Heart left ventricle (tissue), 16 donors: ENCODE data around the gene ITPK1. TPM values are rescaled to one million over a fixed set of nuclear protein-coding genes. Genes with fewer than 3 reads are reported as not detected.

Experiments used
- ATAC-seq, 4 donors: fragments of 200-7000 bp; cut with Tn5 transposase; one replicate each; pipeline ENCODE4 v1.9.1; 2020 to 2022; ENCODE audit warnings: moderate library complexity in 4 of 4, mild to moderate bottlenecking in 3 of 4, moderate number of reproducible peaks in 1 of 4
- DNase-seq, 5 donors: peaks; one replicate each; pipeline ENCODE4 v3.0.0-alpha.2; 2020
- H3K27ac ChIP-seq, 12 donors: fragments of 200-600 bp; sonication (generic) in 4 of 12; one replicate each; pipeline versions ENCODE4 v1.5.0 to v1.8.0; 2016 to 2022; ENCODE audit warnings: mild to moderate bottlenecking in 2 of 12
- H3K27me3 ChIP-seq, 9 donors: fragments of 200-600 bp; sonication (generic) in 2 of 9; one replicate each; pipeline versions ENCODE4 v1.5.1 to v1.8.0; 2016 to 2022; ENCODE audit warnings: mild to moderate bottlenecking in 3 of 9
- H3K36me3 ChIP-seq, 9 donors: fragments of 200-600 bp; sonication (generic) in 2 of 9; one replicate each; pipeline versions ENCODE4 v1.5.0 to v1.8.0; 2018 to 2022; ENCODE audit warnings: mild to moderate bottlenecking in 2 of 9
- H3K4me1 ChIP-seq, 12 donors: fragments of 200-600 bp; sonication (generic) in 4 of 12; one replicate each; pipeline versions ENCODE4 v1.5.0 to v1.8.0; 2016 to 2022; ENCODE audit warnings: mild to moderate bottlenecking in 3 of 12
- H3K4me3 ChIP-seq, 12 donors: fragments of 200-600 bp; sonication (generic) in 4 of 12; one replicate each; pipeline versions ENCODE4 v1.5.0 to v1.8.0; 2017 to 2022; ENCODE audit warnings: mild to moderate bottlenecking in 9 of 12, moderate library complexity in 4 of 12
- H3K9me3 ChIP-seq, 12 donors: fragments of 200-600 bp; sonication (generic) in 4 of 12; one replicate each; pipeline versions ENCODE4 v1.5.0 to v1.8.0; 2016 to 2022; ENCODE audit warnings: mild to moderate bottlenecking in 1 of 12
- POLR2A ChIP-seq, 2 donors: fragments of 450-650 bp; IDR thresholded peaks; one replicate each; pipeline ENCODE4 v1.6.1; 2017; ENCODE audit warnings: antibody characterized with exemption in 2 of 2, mild to moderate bottlenecking in 2 of 2, moderate library complexity in 2 of 2
- WGBS, 4 donors: extraction: QIAGEN DNeasy Blood & Tissue Kit in 2 of 4; methylation state at CpG; one replicate each; pipeline versions ENCODE4 v1.1.5 to v1.1.7; 2013 to 2018; 5-methylcytosine and 5-hydroxymethylcytosine counted together
- intact Hi-C, 10 donors: fragments of 100-400 bp; cut with DNase I; formaldehyde crosslinking; loops; one replicate each; pipeline versions ENCODE4 v1.11.1 to v1.14.2; 2022
- long read RNA-seq, 3 donors: library from polyadenylated mRNA; unstranded; transcript quantifications; one replicate each; pipeline ENCODE4 v2.0.0, GENCODE V29; 2020 to 2021
- polyA plus RNA-seq, 2 donors: library from polyadenylated mRNA; stranded (reverse); fragments of 200-250 nt; gene quantifications; one replicate each; pipeline ENCODE4 v1.2.3, GENCODE V29; 2013
- total RNA-seq, 9 donors: library from RNA; depleted of rRNA in 2 of 9; stranded (reverse); fragments of >200 nt in 2 of 9; fragmentation: NEBNext Ultra II Directional in 3 of 9; extraction: Animal tissue kit (Norgen Biotek cat#: 25700) in 3 of 9; gene quantifications; one replicate each; pipeline versions ENCODE4 v1.1.0 to v1.2.4, GENCODE V29; 2016 to 2023
- TF ChIP-seq, protein P1 (sequence below), 12 donors: fragments of 200-600 bp; sonication (generic) in 4 of 12; IDR thresholded peaks; one replicate each; pipeline versions ENCODE4 v1.5.0 to v1.8.0; 2018 to 2022; ENCODE audit warnings: antibody characterized with exemption in 12 of 12, mild to moderate bottlenecking in 5 of 12
- donor health status: ischemic (EF 13 %, LVEDD 7.1; RV severe dilation, severe dysfunction).
- donor health status: healthy with polysubstance abuse.
- donor health status: DM: no; HTN: yes; CAD: no.
- donor health status: DM: no; HTN: no; CAD: no.
- donor health status: ischemic (EF 25% LVEDD 6.9; RV normal size, moderate dysfunction).
- donor health status: ischemic (EF 25% LVEDD 5.7; RV mildly dilated, moderate dysfunction).
- donor health status: healthy.
- donor health status: DM: yes; HTN: yes; CAD: no.
- donor health status: ischemic (EF 35%, LVEDD 5.7; RV mildly dilated, moderate dysfunction).
- donor health status: nonischemic (EF 11% LVEDD 7.7; RV severe dilation, severe dysfunction).
- donor health status: DM: yes; HTN: yes; CAD: no.
- donor health status: PGD.
- donor health status: ischemic (EF 29% LVEDD 5.4; RV normal size, mild dysfunction).
- donor health status: nonischemic (EF 23%, LVEDD 6.1; RV moderate dilation, normal function).

Gene ITPK1
- 100 to 1,000 TPM in 3 of 9 donors, 10 to 100 TPM in 6; 71.7 to 152 (median 91.0) TPM for total RNA-seq
- 100 to 1,000 TPM in 1 of 2 donors, 10 to 100 TPM in 1; 44.5 to 158 TPM for polyA plus RNA-seq
- long read RNA-seq, donor 1, full-length matches to known transcripts: 58 of 122 reads
- long read RNA-seq, donor 1, partial matches to known transcripts: 34 of 122 reads
- long read RNA-seq, donor 1, other reads (novel, unspliced or antisense): 30 of 122 reads
- long read RNA-seq, donor 2, full-length matches to known transcripts: 17 of 135 reads
- long read RNA-seq, donor 2, partial matches to known transcripts: 65 of 135 reads
- long read RNA-seq, donor 2, other reads (novel, unspliced or antisense): 53 of 135 reads
- long read RNA-seq, donor 3, full-length matches to known transcripts: 60 of 139 reads
- long read RNA-seq, donor 3, partial matches to known transcripts: 42 of 139 reads
- long read RNA-seq, donor 3, other reads (novel, unspliced or antisense): 37 of 139 reads

DNA sequence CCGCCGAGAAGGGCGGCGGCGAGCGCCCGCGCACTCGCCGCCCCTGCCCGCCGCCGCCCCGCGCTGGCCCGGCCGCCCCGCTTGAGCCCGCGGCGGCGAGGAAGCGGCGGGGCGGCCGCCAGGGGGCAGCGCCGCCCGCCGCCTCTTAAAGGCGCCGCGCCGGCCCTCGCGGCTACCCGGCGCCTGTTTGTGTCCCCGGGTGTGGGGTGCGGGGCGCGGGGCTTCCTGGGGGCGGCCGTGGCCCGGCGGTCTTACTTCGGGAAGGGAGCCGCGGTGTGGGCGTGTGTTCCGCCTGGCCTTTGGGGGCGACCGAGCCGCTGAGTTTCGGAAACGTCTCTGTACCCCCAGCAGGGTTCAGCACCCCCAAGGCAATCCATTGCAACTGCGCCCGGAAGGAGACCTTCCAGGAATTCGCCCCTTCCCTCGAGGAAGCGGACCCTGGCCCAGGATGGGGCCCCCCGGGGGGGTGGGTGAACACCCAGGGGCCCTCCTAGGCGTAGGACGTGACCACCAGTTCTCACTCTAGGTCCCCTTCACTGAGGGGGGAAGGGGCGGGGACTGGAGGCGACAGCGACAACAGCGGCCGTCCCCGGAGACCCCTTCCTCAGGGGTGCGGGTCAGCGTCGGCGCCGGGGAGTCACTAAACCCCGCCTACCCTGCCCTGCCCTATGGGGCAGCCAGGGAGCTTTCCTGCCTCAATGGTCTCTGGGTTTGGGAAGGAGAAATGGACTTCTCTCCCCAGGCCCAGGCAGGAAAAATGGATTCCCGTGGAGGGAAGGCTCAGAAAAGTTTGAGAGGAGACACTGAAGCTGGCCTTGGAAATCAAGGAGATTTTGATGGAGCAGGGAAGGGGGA is at the start of gene ITPK1:
TSS of gene ITPK1 (minus strand) at position 105 of the 855 bp plus-strand sequence. CDS start 762 bp downstream, outside the sequence.
- no peaks in the 10 kb centered on the region for H3K36me3 ChIP-seq
- 0 to 5% (median 0%) methylated on average over 13 to 77 of the region's 77 CpGs for WGBS, 4 donors
- TF ChIP-seq POLR2A (IDR thresholded peaks at IDR 0.05): no peak
- TF ChIP-seq, protein P1, sequence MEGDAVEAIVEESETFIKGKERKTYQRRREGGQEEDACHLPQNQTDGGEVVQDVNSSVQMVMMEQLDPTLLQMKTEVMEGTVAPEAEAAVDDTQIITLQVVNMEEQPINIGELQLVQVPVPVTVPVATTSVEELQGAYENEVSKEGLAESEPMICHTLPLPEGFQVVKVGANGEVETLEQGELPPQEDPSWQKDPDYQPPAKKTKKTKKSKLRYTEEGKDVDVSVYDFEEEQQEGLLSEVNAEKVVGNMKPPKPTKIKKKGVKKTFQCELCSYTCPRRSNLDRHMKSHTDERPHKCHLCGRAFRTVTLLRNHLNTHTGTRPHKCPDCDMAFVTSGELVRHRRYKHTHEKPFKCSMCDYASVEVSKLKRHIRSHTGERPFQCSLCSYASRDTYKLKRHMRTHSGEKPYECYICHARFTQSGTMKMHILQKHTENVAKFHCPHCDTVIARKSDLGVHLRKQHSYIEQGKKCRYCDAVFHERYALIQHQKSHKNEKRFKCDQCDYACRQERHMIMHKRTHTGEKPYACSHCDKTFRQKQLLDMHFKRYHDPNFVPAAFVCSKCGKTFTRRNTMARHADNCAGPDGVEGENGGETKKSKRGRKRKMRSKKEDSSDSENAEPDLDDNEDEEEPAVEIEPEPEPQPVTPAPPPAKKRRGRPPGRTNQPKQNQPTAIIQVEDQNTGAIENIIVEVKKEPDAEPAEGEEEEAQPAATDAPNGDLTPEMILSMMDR (IDR thresholded peaks at IDR 0.05): peak in 6 of 12 donors; percentile 6 to 46 (median 42)
- intact Hi-C loops: loop anchor here in 5 of 10 donors (1.0 to 10.0 kb wide), 9 partner anchors 16 to 164 kb away; partner anchors contain the start of gene MOAP1 (in 1 of the 5)
- H3K4me1 ChIP-seq: peaks cover 0 to 52% (median 32%) of the 10 kb centered on the region in 12 donors
- H3K27me3 ChIP-seq: no peaks in the 10 kb centered on the region
- DNase-seq: peak; percentile 48 to 78 (median 63)
- peak within 1 kb of the TSS; percentile 74 to 96 (median 88) for H3K4me3 ChIP-seq
- H3K9me3 ChIP-seq: no peaks in the 10 kb centered on the region
- H3K27ac ChIP-seq: peak within 1 kb of the TSS; percentile 95 to 99 (median 98)
- peak in 3 of 4 donors; percentile 34 to 60 (median 48) for ATAC-seq

DNA sequence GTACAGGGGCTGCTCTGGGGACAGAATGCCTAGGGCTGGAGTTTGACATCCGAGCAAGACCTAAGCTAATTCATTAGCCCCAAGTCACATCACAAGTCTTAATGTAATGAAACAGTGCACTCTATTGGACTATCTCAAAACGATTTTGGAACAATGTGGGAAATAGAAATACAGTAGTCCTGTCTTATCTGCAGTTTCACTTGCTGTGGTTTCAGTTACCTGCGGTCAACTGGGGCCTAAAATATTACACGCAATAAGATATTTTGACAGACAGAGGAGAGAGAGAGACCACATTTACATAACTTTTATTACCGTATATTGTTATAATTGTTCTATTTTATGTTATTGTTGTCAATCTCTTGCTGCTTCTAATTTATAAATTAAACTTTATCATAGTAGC is 47.8 kb upstream of the ITPK1 start:
- DNase-seq (no peak), ATAC-seq (no peak)
- H3K9me3 ChIP-seq: no peaks in the 10 kb centered on the region
- H3K4me1 ChIP-seq: no peaks in the 10 kb centered on the region
- H3K27ac ChIP-seq: no peak overlapping the region
- TF ChIP-seq, protein P1 (IDR thresholded peaks at IDR 0.05): no peak
- TF ChIP-seq POLR2A (IDR thresholded peaks at IDR 0.05): no peak
- 65 to 86% (median 72%) methylated on average over 5 of the region's 5 CpGs for WGBS, 4 donors
- no peak overlapping the region for H3K4me3 ChIP-seq
- no peaks in the 10 kb centered on the region for H3K27me3 ChIP-seq
- H3K36me3 ChIP-seq: no peaks in the 10 kb centered on the region
- intact Hi-C loops: no loop called here

DNA sequence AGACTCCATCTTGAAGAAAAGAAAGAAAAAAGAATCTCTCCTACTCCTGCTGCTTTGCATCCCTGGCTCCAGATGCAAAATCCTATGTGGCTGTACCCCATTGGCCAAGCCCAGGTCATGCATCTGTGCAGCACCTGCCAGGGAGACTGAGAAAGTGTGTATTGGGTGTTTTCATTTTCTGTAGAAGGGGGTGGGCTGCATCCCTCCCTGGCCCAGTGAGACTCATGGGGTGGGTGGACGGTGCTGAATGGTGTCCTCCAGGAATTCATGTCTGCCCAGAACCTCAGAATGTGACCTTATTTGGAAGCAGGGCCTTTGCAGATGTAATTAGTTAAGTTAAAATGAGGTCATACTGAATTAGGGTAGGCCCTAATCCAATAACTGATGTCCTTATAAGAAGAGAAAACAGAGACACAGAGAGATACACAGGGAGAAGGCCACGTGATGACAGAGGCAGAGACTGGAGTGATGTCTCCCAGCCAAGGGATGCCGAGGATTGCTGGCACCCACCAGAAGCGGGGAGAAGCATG is 45.8 kb upstream of the ITPK1 start:
- ATAC-seq (no peak), DNase-seq (no peak)
- TF ChIP-seq, protein P1 (IDR thresholded peaks at IDR 0.05): no peak
- TF ChIP-seq POLR2A (IDR thresholded peaks at IDR 0.05): no peak
- Histone ChIP-seq H3K4me1 (no peaks in the 10 kb centered on the region), H3K9me3 (no peaks in the 10 kb centered on the region), H3K4me3 (no peak overlapping the region), H3K36me3 (no peaks in the 10 kb centered on the region), H3K27me3 (no peaks in the 10 kb centered on the region), H3K27ac (no peak overlapping the region)
- WGBS, 4 donors: 66 to 73% (median 70%) methylated on average over 4 of the region's 4 CpGs
- intact Hi-C loops: no loop called here
